ENCODE measurements around the gene ST6GALNAC3. TPM values are rescaled to one million over a fixed set of nuclear protein-coding genes. Genes with fewer than 3 reads are reported as not detected.

Gene ST6GALNAC3
- total RNA-seq, 1 donor from 2014 or later: 7.3 TPM

DNA sequence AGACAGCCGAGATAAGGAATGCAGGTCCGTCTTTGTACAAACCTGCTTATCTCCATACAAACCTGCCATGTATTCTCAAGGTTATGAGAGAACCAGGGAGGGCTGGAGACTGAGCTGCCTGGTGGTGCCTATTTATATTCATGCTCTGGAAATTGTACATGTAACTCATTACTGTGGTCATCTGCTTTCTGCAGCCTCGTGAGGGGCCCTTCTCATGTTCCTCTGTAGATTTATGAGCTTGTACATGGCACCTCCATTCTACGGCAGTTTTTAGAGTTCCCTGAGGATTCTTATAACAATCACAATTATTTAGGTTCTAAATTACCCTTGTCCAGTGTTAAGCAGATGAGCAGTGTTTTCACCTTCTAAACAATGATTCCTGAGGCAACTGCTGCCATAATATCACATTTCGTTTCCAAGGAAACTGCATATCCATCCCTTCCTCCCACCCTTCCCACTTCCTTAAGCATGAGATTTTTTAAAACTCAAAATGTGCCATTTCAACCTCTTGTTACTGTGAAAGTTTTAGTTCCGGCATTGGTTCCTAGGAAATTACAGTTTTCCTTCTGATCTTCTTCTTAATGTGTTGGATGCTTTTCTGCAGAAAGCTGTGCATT, 112.1 kb downstream of the ST6GALNAC3 start:
- no peaks in the 10 kb centered on the region for H3K27me3 Mint-ChIP-seq (ENCODE audit: unreplicated experiment)
- DNase-seq (ENCODE audit: extremely low spot score, unreplicated experiment): no peak
- TF ChIP-seq, protein P1, sequence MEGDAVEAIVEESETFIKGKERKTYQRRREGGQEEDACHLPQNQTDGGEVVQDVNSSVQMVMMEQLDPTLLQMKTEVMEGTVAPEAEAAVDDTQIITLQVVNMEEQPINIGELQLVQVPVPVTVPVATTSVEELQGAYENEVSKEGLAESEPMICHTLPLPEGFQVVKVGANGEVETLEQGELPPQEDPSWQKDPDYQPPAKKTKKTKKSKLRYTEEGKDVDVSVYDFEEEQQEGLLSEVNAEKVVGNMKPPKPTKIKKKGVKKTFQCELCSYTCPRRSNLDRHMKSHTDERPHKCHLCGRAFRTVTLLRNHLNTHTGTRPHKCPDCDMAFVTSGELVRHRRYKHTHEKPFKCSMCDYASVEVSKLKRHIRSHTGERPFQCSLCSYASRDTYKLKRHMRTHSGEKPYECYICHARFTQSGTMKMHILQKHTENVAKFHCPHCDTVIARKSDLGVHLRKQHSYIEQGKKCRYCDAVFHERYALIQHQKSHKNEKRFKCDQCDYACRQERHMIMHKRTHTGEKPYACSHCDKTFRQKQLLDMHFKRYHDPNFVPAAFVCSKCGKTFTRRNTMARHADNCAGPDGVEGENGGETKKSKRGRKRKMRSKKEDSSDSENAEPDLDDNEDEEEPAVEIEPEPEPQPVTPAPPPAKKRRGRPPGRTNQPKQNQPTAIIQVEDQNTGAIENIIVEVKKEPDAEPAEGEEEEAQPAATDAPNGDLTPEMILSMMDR (IDR thresholded peaks at IDR 0.05): no peak
- H3K27ac Mint-ChIP-seq (ENCODE audit: unreplicated experiment): no peak overlapping the region
- peaks cover 4% of the 10 kb centered on the region for H3K9me3 Mint-ChIP-seq (ENCODE audit: unreplicated experiment)
- no peak overlapping the region for H3K4me3 Mint-ChIP-seq (ENCODE audit: unreplicated experiment)
- H3K36me3 Mint-ChIP-seq (ENCODE audit: unreplicated experiment): peaks cover 2% of the 10 kb centered on the region
- H3K4me1 Mint-ChIP-seq (ENCODE audit: unreplicated experiment): no peaks in the 10 kb centered on the region

DNA sequence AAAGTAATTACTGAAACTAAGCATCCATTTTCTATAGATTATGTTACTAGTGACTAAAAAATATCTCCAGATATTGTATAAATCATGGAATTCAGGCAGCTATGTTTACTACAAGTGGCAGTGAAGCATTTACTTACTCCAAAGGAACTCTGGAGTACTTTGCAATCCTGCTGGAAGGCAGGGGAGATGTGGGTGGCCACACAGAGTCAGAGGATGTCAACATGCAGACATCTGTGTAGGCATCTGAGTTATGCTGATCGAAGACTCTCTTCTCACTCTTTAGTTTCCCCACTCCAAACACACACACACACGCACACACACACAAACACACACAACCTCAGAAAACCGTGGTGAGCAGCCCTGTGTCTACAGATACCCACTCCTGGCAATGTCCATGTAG, 112.9 kb downstream of the ST6GALNAC3 start:
- H3K4me1 Mint-ChIP-seq (ENCODE audit: unreplicated experiment): no peaks in the 10 kb centered on the region
- no peak for DNase-seq (ENCODE audit: extremely low spot score, unreplicated experiment)
- peaks cover 2% of the 10 kb centered on the region for H3K36me3 Mint-ChIP-seq (ENCODE audit: unreplicated experiment)
- no peak overlapping the region for H3K27ac Mint-ChIP-seq (ENCODE audit: unreplicated experiment)
- no peak overlapping the region for H3K4me3 Mint-ChIP-seq (ENCODE audit: unreplicated experiment)
- H3K9me3 Mint-ChIP-seq (ENCODE audit: unreplicated experiment): peaks cover 4% of the 10 kb centered on the region
- TF ChIP-seq, protein P1 (IDR thresholded peaks at IDR 0.05): no peak
- no peaks in the 10 kb centered on the region for H3K27me3 Mint-ChIP-seq (ENCODE audit: unreplicated experiment)

DNA sequence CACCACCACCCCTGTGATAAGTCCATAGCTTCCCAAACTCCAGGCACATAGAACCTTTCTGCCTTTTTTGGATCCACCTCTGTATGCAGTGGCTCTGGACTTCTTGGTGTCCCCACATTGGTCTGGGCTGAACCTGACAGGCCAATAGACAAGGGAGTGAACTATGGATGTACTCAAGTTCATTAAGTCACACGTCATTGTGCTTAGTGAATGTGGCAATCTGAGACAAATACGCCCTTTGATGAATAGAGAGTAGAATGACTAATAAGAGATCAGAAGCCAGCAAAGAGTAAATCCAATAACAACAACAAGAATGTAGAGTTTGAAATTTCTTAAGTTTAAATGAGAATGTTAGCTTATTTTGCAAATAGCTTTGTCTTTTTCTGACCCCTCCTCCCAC, 114.8 kb downstream of the ST6GALNAC3 start:
- peaks cover 4% of the 10 kb centered on the region for H3K9me3 Mint-ChIP-seq (ENCODE audit: unreplicated experiment)
- TF ChIP-seq, protein P1 (IDR thresholded peaks at IDR 0.05): no peak
- H3K36me3 Mint-ChIP-seq (ENCODE audit: unreplicated experiment): peaks cover 2% of the 10 kb centered on the region

DNA sequence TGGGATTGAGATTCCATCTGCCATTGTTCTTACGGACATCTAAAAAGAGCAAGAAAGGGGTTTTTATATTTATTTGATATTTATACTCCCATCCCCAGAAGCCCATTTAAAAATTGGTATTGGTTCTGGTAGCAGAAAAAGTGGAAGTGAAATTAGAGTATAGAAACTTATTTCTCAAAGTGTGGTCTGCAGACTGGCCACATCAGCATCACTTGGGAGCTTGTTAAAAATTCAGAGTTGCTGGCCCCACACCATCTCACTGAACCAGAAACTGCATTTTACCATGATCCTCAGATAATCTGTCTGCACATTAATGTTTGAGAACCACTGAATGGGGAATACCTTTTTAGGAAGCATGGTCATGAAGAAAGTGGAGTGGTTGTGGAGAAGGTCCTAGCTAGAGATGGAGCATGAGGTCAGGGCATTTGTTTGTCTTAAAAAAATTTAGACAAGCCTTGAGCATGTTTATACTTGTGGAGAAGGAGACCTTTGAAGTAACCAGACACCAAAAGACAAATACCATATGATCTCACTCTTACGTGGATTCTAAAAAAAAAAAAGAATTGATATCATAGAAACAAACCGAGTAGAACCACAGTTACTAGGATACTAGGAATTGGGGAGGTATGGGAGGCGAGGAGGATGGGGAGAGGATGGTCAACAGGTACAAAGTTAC, 116.3 kb downstream of the ST6GALNAC3 start:
- H3K4me3 Mint-ChIP-seq (ENCODE audit: unreplicated experiment): no peak overlapping the region
- H3K4me1 Mint-ChIP-seq (ENCODE audit: unreplicated experiment): no peaks in the 10 kb centered on the region
- peaks cover 2% of the 10 kb centered on the region for H3K36me3 Mint-ChIP-seq (ENCODE audit: unreplicated experiment)
- no peaks in the 10 kb centered on the region for H3K27me3 Mint-ChIP-seq (ENCODE audit: unreplicated experiment)
- peaks cover 4% of the 10 kb centered on the region for H3K9me3 Mint-ChIP-seq (ENCODE audit: unreplicated experiment)
- DNase-seq (ENCODE audit: extremely low spot score, unreplicated experiment): no peak
- H3K27ac Mint-ChIP-seq (ENCODE audit: unreplicated experiment): no peak overlapping the region
- TF ChIP-seq, protein P1 (IDR thresholded peaks at IDR 0.05): no peak

More for the DNA sequence above, 114.8 kb downstream of the ST6GALNAC3 start:
- Mint-ChIP-seq H3K4me1 (ENCODE audit: unreplicated experiment) (no peaks in the 10 kb centered on the region), H3K27me3 (ENCODE audit: unreplicated experiment) (no peaks in the 10 kb centered on the region), H3K27ac (ENCODE audit: unreplicated experiment) (no peak overlapping the region), H3K4me3 (ENCODE audit: unreplicated experiment) (no peak overlapping the region)
- DNase-seq (ENCODE audit: extremely low spot score, unreplicated experiment): no peak

DNA sequence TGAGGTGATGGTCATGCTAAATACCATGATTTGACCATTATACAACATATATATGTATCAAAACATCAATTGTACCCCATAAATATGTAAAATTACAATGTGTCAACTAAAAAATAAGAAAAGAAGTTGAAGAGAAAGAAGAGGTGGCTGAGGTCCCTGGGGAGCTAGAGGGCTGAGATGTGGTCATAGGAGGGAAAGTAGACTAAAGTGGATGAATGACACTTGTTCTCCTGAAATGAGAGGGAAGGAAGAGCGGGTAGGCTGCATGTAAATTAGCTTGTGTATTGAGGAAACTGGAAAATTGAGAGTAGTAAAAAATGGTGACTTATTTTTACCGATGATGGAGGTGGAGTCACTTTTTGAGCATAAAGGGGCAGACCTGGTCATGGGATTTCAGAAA, 117.0 kb downstream of the ST6GALNAC3 start:
- H3K4me3 Mint-ChIP-seq (ENCODE audit: unreplicated experiment): no peak overlapping the region
- TF ChIP-seq, protein P1 (IDR thresholded peaks at IDR 0.05): no peak
- no peak for DNase-seq (ENCODE audit: extremely low spot score, unreplicated experiment)
- peaks cover 4% of the 10 kb centered on the region for H3K9me3 Mint-ChIP-seq (ENCODE audit: unreplicated experiment)
- no peaks in the 10 kb centered on the region for H3K27me3 Mint-ChIP-seq (ENCODE audit: unreplicated experiment)
- peaks cover 2% of the 10 kb centered on the region for H3K36me3 Mint-ChIP-seq (ENCODE audit: unreplicated experiment)
- no peaks in the 10 kb centered on the region for H3K4me1 Mint-ChIP-seq (ENCODE audit: unreplicated experiment)
- H3K27ac Mint-ChIP-seq (ENCODE audit: unreplicated experiment): no peak overlapping the region
